Measurements from ENCODE around the gene VPS37D.

The VPS37D gene

DNA sequence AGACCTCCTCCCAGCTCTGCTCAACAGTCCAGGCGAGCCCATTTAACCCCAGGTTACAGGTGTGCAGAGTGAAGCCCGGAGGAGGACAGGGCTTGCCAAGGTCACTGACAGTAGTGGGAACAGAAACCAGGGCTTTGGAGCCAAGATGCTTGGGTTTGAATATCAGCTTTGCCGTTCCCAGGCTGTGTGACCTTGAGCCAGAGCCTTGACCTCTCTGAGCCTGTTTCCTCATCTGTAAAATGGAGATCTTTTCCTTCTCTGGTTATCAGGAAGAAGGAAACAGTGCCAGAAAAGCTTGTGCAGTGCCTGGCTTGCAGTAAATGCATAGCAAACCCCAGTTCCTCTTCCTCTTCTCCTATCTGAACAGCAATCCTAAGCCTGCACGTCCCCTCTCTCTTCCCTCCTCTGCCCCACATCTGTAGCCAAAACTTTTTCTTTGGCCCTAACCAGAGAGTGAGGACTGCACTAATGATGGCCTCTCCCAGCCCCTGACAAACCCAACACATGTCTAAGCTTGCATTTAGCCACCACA lies 21.9 kb upstream of the VPS37D start:
- Histone ChIP-seq H3K4me1 (ENCODE audit: control insufficient read depth in 2 of 2, insufficient read depth in 1 of 2, low read depth in 1 of 2, low read length in 2 of 2) (peaks cover 0 to 2% of the 10 kb centered on the region in 2 donors), H3K14ac (ENCODE audit: low read length) (no peak overlapping the region), H4K91ac (ENCODE audit: low read depth, low read length, poor library complexity) (no peak overlapping the region), H3K4ac (ENCODE audit: low read length) (no peak overlapping the region), H3K27me3 (ENCODE audit: control insufficient read depth in 3 of 3, insufficient read depth in 3 of 3, low read depth in 1 of 3, low read length in 3 of 3) (peaks cover 5 to 61% (median 33%) of the 10 kb centered on the region in 3 experiments), H2AK5ac (ENCODE audit: low read depth, low read length) (no peak overlapping the region), H2BK15ac (ENCODE audit: low read length) (no peak overlapping the region), H2BK5ac (ENCODE audit: low read length) (no peak overlapping the region), H4K8ac (ENCODE audit: low read depth, low read length) (no peak overlapping the region), H3K18ac (ENCODE audit: low read length) (no peak overlapping the region), H3K36me3 (replicated peaks in 1 of 2; ENCODE audit: control insufficient read depth in 2 of 2, insufficient read depth in 2 of 2, low read length in 2 of 2) (no peaks in the 10 kb centered on the region), H3K4me3 (ENCODE audit: low read length in 2 of 2) (no peak overlapping the region), H3K79me1 (ENCODE audit: low read depth, low read length) (no peaks in the 10 kb centered on the region), H3K9me3 (replicated peaks in 1 of 2; ENCODE audit: control insufficient read depth in 2 of 2, insufficient read depth in 1 of 2, low read depth in 1 of 2, low read length in 2 of 2) (peaks cover 0 to 3% of the 10 kb centered on the region in 2 donors), H3K23ac (ENCODE audit: low read depth, low read length, poor library complexity) (no peak overlapping the region), H3K9ac (ENCODE audit: low read depth, low read length, poor library complexity) (no peak overlapping the region), H2BK12ac (ENCODE audit: low read length) (no peak overlapping the region), H3K27ac (replicated peaks; ENCODE audit: low read length) (no peak overlapping the region), H3K4me2 (ENCODE audit: insufficient read depth, low read length, poor library complexity, severe bottlenecking) (no peak overlapping the region), H2BK120ac (ENCODE audit: low read depth, low read length) (no peak overlapping the region), H2AFZ (ENCODE audit: low read length) (no peak overlapping the region)
- DNase-seq (ENCODE audit: low spot score) = no peak
- WGBS, 2 donors (ENCODE audit: extremely low coverage in 2 of 2, insufficient read length in 2 of 2, insufficient replicate concordance in 1 of 2) = no CpG with 5 or more reads among the region's 4 CpGs

DNA sequence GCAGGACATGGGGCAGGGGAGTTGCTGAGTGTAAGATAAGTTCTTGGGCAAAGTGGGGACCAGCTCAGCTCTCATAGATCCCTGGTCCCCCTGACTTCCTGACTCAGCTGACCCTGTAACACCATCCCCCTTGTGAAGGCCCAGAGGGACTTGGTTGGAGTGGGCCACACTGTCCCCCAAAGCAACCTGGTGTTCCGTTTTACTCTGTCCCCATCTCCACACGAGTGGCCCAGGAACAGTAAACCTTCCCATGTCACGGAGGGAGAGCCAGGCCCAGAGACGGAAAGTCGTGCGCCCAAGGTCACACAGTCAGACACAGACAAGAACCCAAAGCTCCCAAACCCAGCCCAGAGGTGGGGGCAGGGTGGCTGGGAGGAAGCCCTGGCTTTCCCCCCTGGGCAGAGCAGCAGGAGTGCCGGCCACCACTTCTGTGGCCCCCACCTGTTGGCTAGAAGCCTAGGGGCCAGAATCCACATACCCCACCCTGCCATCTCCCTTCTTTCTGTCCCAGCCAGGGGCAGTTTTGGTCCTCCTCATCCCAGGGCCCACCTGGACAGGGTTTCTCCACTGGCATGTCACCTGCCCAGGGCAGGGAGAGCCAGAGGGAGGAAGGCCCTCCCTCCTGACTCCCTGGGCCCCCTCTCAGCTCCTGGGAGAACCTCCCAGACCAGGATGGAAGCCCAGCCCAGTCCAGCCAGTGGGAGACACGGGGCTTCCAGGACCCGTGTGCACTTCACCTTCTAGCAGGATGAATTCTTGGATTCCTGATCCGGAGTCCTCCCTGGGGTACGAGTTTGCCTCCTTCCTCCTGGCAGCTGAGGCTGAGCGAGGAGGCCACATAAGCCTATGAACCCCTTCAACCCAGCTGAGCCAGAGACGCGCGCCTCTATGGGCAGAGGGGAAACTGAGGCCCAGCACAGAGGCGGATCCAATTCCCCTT lies 20.6 kb upstream of the VPS37D start:
- H3K18ac ChIP-seq (ENCODE audit: low read length) = peak overlapping the region; percentile 78
- no peak overlapping the region for H2BK5ac ChIP-seq (ENCODE audit: low read length)
- H2AK5ac ChIP-seq (ENCODE audit: low read depth, low read length) = peak overlapping the region; percentile 10
- peak overlapping the region; percentile 97 for H3K4me2 ChIP-seq (ENCODE audit: insufficient read depth, low read length, poor library complexity, severe bottlenecking)
- H3K9ac ChIP-seq (ENCODE audit: low read depth, low read length, poor library complexity) = no peak overlapping the region
- no peak overlapping the region for H3K27ac ChIP-seq (replicated peaks; ENCODE audit: low read length)
- H3K14ac ChIP-seq (ENCODE audit: low read length) = no peak overlapping the region
- no peak overlapping the region for H4K91ac ChIP-seq (ENCODE audit: low read depth, low read length, poor library complexity)
- H3K4ac ChIP-seq (ENCODE audit: low read length) = no peak overlapping the region
- no peak overlapping the region for H2BK12ac ChIP-seq (ENCODE audit: low read length)
- no peaks in the 10 kb centered on the region for H3K36me3 ChIP-seq (replicated peaks in 1 of 2; ENCODE audit: control insufficient read depth in 2 of 2, insufficient read depth in 2 of 2, low read length in 2 of 2)
- H3K79me1 ChIP-seq (ENCODE audit: low read depth, low read length) = no peaks in the 10 kb centered on the region
- no CpG with 5 or more reads among the region's 16 CpGs for WGBS, 2 donors (ENCODE audit: extremely low coverage in 2 of 2, insufficient read length in 2 of 2, insufficient replicate concordance in 1 of 2)
- peak overlapping the region; percentile 57 for H3K23ac ChIP-seq (ENCODE audit: low read depth, low read length, poor library complexity)
- peaks cover 5 to 67% (median 31%) of the 10 kb centered on the region in 3 experiments for H3K27me3 ChIP-seq (ENCODE audit: control insufficient read depth in 3 of 3, insufficient read depth in 3 of 3, low read depth in 1 of 3, low read length in 3 of 3)
- H2BK120ac ChIP-seq (ENCODE audit: low read depth, low read length) = peak overlapping the region; percentile 1
- H3K9me3 ChIP-seq (replicated peaks in 1 of 2; ENCODE audit: control insufficient read depth in 2 of 2, insufficient read depth in 1 of 2, low read depth in 1 of 2, low read length in 2 of 2) = no peaks in the 10 kb centered on the region
- peaks cover 0 to 2% of the 10 kb centered on the region in 2 donors for H3K4me1 ChIP-seq (ENCODE audit: control insufficient read depth in 2 of 2, insufficient read depth in 1 of 2, low read depth in 1 of 2, low read length in 2 of 2)
- H2BK15ac ChIP-seq (ENCODE audit: low read length) = no peak overlapping the region
- no peak for DNase-seq (ENCODE audit: low spot score)
- H2AFZ ChIP-seq (ENCODE audit: low read length) = peak overlapping the region; percentile 95
- H4K8ac ChIP-seq (ENCODE audit: low read depth, low read length) = no peak overlapping the region
- H3K4me3 ChIP-seq (ENCODE audit: low read length in 2 of 2) = no peak overlapping the region

DNA sequence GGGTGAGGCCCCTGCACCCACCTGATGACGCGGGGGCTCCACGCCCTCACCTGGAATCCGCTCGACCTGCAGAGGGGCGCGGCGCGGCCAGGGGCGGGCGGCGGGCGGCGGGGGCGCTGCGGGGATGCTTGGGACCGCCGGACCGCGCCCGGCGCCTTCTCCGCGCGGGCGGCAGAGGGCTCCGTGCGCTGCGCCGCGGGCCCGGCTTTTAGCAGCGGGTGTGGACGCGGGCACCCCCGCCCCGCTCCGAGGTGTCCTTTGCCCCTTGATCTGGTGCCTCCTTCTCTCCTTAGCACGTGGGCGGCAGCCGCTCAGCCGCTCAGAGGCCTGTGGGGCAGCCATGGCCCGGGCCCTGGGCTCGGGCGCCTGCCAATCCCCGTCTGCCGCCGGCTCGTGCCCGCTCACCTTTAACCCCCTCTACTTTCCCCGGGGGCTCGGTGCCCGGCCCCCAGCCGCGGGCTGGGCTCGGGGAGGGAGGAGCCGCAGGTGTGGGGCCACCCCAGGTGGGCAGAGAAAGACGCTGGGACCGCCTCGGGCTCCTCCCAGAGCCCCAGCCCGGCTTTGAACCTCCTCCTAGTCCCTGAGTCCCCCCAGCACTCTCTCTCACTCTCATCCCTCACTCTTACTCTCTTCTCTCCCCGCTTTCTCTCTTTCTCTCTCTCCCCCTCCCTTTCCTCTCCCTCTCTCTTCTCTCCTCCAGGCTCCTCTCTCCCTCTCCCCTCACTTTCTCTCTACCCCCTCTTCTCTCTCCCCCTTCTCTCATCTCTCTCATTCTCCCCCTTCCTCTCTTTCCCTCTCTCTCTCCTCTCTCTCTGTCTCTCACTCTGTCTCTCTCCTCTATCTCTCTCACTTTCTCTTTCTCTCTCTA lies 19.7 kb upstream of the VPS37D start:
- H4K8ac ChIP-seq (ENCODE audit: low read depth, low read length) = no peak overlapping the region
- peak overlapping the region; percentile 55 for H2BK15ac ChIP-seq (ENCODE audit: low read length)
- H3K9me3 ChIP-seq (replicated peaks in 1 of 2; ENCODE audit: control insufficient read depth in 2 of 2, insufficient read depth in 1 of 2, low read depth in 1 of 2, low read length in 2 of 2) = no peaks in the 10 kb centered on the region
- no peak overlapping the region for H3K14ac ChIP-seq (ENCODE audit: low read length)
- peak overlapping the region; percentile 57 for H3K23ac ChIP-seq (ENCODE audit: low read depth, low read length, poor library complexity)
- peak overlapping the region; percentile 38 for H2BK120ac ChIP-seq (ENCODE audit: low read depth, low read length)
- H3K4ac ChIP-seq (ENCODE audit: low read length) = no peak overlapping the region
- no peak for DNase-seq (ENCODE audit: low spot score)
- peak overlapping the region; percentile 95 for H2AFZ ChIP-seq (ENCODE audit: low read length)
- no CpG with 5 or more reads among the region's 62 CpGs for WGBS, 2 donors (ENCODE audit: extremely low coverage in 2 of 2, insufficient read length in 2 of 2, insufficient replicate concordance in 1 of 2)
- H3K79me1 ChIP-seq (ENCODE audit: low read depth, low read length) = no peaks in the 10 kb centered on the region
- no peak overlapping the region for H4K91ac ChIP-seq (ENCODE audit: low read depth, low read length, poor library complexity)
- H3K4me1 ChIP-seq (ENCODE audit: control insufficient read depth in 2 of 2, insufficient read depth in 1 of 2, low read depth in 1 of 2, low read length in 2 of 2) = peaks cover 0 to 2% of the 10 kb centered on the region in 2 donors
- peak overlapping the region; percentile 93 for H3K18ac ChIP-seq (ENCODE audit: low read length)
- H3K27ac ChIP-seq (replicated peaks; ENCODE audit: low read length) = no peak overlapping the region
- peak overlapping the region; percentile 20 to 77 for H3K4me3 ChIP-seq (ENCODE audit: low read length in 2 of 2)
- H3K27me3 ChIP-seq (ENCODE audit: control insufficient read depth in 3 of 3, insufficient read depth in 3 of 3, low read depth in 1 of 3, low read length in 3 of 3) = peaks cover 5 to 71% (median 31%) of the 10 kb centered on the region in 3 experiments
- peak overlapping the region; percentile 97 for H3K4me2 ChIP-seq (ENCODE audit: insufficient read depth, low read length, poor library complexity, severe bottlenecking)
- H2BK5ac ChIP-seq (ENCODE audit: low read length) = no peak overlapping the region
- no peak overlapping the region for H2BK12ac ChIP-seq (ENCODE audit: low read length)
- peak overlapping the region; percentile 66 for H2AK5ac ChIP-seq (ENCODE audit: low read depth, low read length)
- H3K36me3 ChIP-seq (replicated peaks in 1 of 2; ENCODE audit: control insufficient read depth in 2 of 2, insufficient read depth in 2 of 2, low read length in 2 of 2) = no peaks in the 10 kb centered on the region
- no peak overlapping the region for H3K9ac ChIP-seq (ENCODE audit: low read depth, low read length, poor library complexity)
